ENCODE measurements around the gene PRDM15. TPM values are rescaled to one million over a fixed set of nuclear protein-coding genes. Genes with fewer than 3 reads are reported as not detected.

The PRDM15 gene
- total RNA-seq, 2 experiments from 2014 or later: 7.0 to 8.1 TPM

GRCh38 chr21:41850085-41850484 lies 29.1 kb downstream of the PRDM15 start:
- Mint-ChIP-seq H3K9me3 (no peaks in the 10 kb centered on the region), H3K36me3 (ENCODE audit: low read depth) (peaks cover 11% of the 10 kb centered on the region), H3K4me1 (no peaks in the 10 kb centered on the region), H3K27ac (no peak overlapping the region), H3K4me3 (no peak overlapping the region), H3K27me3 (no peaks in the 10 kb centered on the region)
- CTCF ChIA-PET: no interaction called here
- no peak for DNase-seq
- POLR2A ChIA-PET: interaction anchor here (0.6 kb wide), 1 partner anchor 49 kb away, joined by 3 read pairs; no protein-coding TSS in a partner anchor

DNA sequence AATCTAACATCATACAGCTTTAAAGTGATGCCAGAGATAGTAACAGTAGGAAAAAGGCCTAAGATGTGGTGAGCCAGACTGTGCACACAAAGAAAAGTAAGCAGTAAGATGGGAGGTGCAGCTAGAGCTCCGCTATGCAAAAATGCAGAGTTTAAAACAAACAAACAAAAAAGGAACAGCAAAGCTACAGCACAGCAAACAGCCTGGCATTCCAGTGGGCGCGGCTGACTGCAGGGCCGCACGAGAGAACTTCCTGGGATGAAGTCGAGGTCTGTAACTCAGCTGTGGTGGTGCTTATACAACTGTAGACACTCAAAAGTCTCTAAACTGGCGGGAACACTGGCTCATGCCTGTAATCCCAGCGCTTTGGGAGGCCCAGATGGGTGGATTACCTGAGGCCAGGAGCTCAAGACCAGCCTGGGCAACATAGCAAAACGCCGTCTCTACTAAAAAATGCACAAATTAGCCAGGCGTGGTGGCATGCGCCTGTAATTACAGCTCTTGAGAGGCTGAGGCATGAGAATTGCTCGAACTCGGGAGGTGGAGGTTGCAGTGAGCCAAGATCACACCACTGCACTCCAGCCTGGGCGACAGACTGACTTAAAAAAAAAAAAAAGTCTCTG lies 30.1 kb downstream of the PRDM15 start:
- ChIA-PET CTCF (no interaction called here), POLR2A (interaction anchor here (0.6 kb wide), 1 partner anchor 48 kb away, joined by 3 read pairs; no protein-coding TSS in a partner anchor)
- H3K4me3 Mint-ChIP-seq: no peak overlapping the region
- no peak overlapping the region for H3K27ac Mint-ChIP-seq
- no peaks in the 10 kb centered on the region for H3K27me3 Mint-ChIP-seq
- no peak for DNase-seq
- peaks cover 6% of the 10 kb centered on the region for H3K36me3 Mint-ChIP-seq (ENCODE audit: low read depth)
- H3K4me1 Mint-ChIP-seq: no peaks in the 10 kb centered on the region
- no peaks in the 10 kb centered on the region for H3K9me3 Mint-ChIP-seq

- DNase-seq: no peak
- ChIA-PET CTCF (no interaction called here), POLR2A (no interaction called here)
- H3K9me3 Mint-ChIP-seq: no peaks in the 10 kb centered on the region
- H3K27me3 Mint-ChIP-seq: no peaks in the 10 kb centered on the region
- no peak overlapping the region for H3K4me3 Mint-ChIP-seq
- H3K27ac Mint-ChIP-seq: no peak overlapping the region
- no peaks in the 10 kb centered on the region for H3K4me1 Mint-ChIP-seq
- peaks cover 2% of the 10 kb centered on the region for H3K36me3 Mint-ChIP-seq (ENCODE audit: low read depth)
Measured at GRCh38 chr21:41848533-41848932, 30.6 kb downstream of the PRDM15 start.

DNA sequence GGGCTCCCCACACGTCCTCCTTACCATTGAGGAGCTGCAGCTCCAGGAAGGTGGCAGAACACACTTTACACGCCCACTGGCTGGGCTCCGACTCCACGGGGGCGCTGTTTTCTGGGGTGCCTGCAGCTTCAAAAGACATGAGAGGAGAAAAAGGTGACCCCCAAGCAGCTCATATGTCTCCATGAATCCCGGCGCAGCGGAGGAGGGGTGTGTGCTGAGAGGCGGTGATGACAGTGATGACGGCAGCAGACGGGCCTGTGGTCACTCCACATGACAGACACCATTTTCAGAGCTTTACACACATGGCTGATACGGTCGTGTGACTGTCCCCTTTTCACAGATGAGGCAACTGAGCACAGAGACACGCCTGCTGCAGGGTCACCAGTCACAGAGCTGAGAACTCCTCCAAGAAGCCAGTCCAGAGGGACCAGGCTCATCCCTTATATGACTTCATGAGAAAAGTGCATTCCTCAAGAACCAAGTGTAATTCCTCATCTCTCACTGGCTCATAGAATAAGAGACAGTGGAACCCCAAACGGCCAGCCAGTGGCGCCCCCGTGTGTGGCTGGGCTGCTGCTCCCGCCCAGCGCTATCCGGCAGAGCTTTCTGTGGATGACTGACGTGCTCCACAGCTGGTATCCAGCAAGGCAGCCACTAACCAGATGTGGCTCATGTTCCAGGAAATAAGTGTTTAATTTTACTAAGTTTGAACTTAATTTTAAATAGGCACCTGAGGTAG lies 31.9 kb downstream of the PRDM15 start:
- Mint-ChIP-seq H3K27me3 (no peaks in the 10 kb centered on the region), H3K4me1 (no peaks in the 10 kb centered on the region), H3K27ac (no peak overlapping the region), H3K9me3 (no peaks in the 10 kb centered on the region), H3K36me3 (ENCODE audit: low read depth) (no peaks in the 10 kb centered on the region), H3K4me3 (no peak overlapping the region)
- ChIA-PET CTCF (no interaction called here), POLR2A (no interaction called here)
- DNase-seq: no peak

DNA sequence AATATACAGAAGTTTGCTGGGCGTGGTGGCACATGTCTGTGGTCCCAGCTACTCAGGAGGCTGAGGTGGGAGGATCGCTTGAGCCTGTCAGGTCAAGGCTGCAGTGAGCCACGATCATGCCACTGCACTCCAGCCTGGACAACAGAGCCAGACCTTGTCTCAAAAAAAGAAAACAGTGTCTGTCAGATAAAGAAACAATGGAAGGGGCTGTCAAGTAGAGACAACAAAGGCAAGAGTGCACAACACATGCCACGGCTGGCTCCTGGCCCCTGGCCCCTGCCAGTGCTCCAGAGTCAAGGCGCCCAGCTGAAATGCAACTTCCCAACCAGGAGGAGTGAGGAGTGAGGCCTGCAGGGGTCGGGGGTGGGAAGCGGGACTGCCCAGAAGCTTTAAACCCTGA lies 32.6 kb downstream of the PRDM15 start:
- ChIA-PET CTCF (no interaction called here), POLR2A (interaction anchor here (0.7 kb wide), 1 partner anchor 421 kb away, joined by 3 read pairs; the partner anchor contains the start of gene MX1)
- no peaks in the 10 kb centered on the region for H3K9me3 Mint-ChIP-seq
- no peaks in the 10 kb centered on the region for H3K4me1 Mint-ChIP-seq
- no peak overlapping the region for H3K27ac Mint-ChIP-seq
- H3K4me3 Mint-ChIP-seq: no peak overlapping the region
- H3K36me3 Mint-ChIP-seq (ENCODE audit: low read depth): no peaks in the 10 kb centered on the region
- DNase-seq: no peak
- no peaks in the 10 kb centered on the region for H3K27me3 Mint-ChIP-seq

DNA sequence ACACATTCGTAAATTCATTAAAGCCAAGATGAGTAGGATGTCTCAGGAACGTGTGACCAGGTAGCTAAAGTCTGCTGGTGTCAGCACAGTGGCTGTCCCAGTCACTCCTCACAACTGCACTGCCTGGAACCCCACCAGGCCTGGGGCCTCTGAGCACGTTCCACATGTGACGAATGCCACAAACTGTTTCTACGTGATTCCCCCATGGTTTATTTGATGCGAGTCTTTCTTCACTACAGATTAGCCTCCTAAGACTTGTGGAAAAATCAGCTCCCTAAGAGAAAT lies 33.2 kb downstream of the PRDM15 start:
- H3K27me3 Mint-ChIP-seq: no peaks in the 10 kb centered on the region
- POLR2A ChIA-PET: interaction anchor here (0.7 kb wide), 1 partner anchor 420 kb away, joined by 3 read pairs; the partner anchor contains the start of gene MX1
- no peak overlapping the region for H3K27ac Mint-ChIP-seq
- no peak overlapping the region for H3K4me3 Mint-ChIP-seq
- no peak for DNase-seq
- peaks cover under 1% of the 10 kb centered on the region for H3K9me3 Mint-ChIP-seq
- no peaks in the 10 kb centered on the region for H3K4me1 Mint-ChIP-seq
- CTCF ChIA-PET: no interaction called here
- H3K36me3 Mint-ChIP-seq (ENCODE audit: low read depth): peaks cover 4% of the 10 kb centered on the region

DNA sequence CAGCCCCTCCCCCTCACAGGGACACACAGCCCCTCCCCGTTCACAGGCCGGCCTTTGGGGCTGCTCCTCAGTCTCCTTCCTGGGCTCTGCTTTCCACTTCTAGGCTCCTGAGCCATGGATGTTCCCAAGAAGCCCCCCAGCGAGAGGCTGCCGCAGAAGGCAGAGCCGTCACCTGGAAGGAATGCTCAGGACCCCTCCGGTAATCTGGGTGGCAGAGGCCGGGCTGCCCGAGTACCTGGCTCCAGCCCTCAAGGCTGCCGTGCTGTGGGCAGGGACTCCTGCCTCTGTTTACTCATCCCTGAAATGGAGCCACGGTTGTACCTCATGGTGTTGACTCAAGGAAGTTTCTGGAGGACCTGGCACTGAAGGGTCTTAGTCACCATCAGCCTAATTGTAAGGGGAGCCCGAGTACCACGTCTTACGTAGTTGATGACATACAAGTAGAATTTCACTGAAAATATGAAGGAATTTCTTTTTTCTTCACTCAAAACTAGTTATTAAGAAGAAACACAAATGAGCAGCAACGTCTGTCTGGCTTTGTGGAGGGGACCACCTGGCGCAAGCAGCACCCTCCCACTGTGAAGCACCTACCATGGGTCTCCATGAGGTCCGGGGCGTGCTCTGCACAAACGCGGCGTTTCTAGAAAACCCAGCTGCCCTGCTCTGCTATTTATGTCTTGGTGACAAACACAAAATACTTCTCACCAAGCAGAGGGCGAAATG lies 33.7 kb downstream of the PRDM15 start:
- Mint-ChIP-seq H3K9me3 (peaks cover 3% of the 10 kb centered on the region), H3K27me3 (no peaks in the 10 kb centered on the region), H3K36me3 (ENCODE audit: low read depth) (peaks cover 8% of the 10 kb centered on the region), H3K4me1 (no peaks in the 10 kb centered on the region), H3K27ac (no peak overlapping the region), H3K4me3 (no peak overlapping the region)
- no peak for DNase-seq
- CTCF ChIA-PET: no interaction called here
- POLR2A ChIA-PET: no interaction called here

- H3K4me3 Mint-ChIP-seq: no peak overlapping the region
- no peaks in the 10 kb centered on the region for H3K27me3 Mint-ChIP-seq
- H3K27ac Mint-ChIP-seq: no peak overlapping the region
- CTCF ChIA-PET: interaction anchor here (0.6 kb wide), 2 partner anchors 20 to 233 kb away, joined by 3 to 4 read pairs; no protein-coding TSS in a partner anchor
- H3K4me1 Mint-ChIP-seq: no peaks in the 10 kb centered on the region
- POLR2A ChIA-PET: no interaction called here
- peaks cover 14% of the 10 kb centered on the region for H3K36me3 Mint-ChIP-seq (ENCODE audit: low read depth)
- peaks cover 3% of the 10 kb centered on the region for H3K9me3 Mint-ChIP-seq
- no peak for DNase-seq
Measured at GRCh38 chr21:41843584-41843983, 35.6 kb downstream of the PRDM15 start.

DNA sequence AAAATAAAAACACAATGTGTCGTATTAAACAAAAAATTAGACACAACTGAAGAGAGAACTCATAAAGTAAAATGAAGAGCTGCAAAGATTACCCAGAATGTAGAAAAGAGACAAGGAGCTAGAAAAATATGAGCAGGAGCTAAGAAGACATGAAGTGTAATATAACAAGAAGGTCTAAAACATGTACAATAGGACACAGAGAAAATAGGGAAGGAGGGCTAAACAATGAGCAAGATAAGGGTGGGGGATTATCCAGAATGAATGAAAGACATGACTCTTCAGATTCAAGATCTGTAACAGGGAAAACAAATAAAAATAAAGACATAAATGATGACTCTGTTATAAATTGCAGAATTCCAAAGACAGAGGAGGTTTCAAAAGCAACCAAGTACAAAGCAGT lies 38.3 kb downstream of the PRDM15 start:
- Mint-ChIP-seq H3K27ac (no peak overlapping the region), H3K4me3 (no peak overlapping the region), H3K27me3 (no peaks in the 10 kb centered on the region), H3K9me3 (peaks cover 3% of the 10 kb centered on the region), H3K4me1 (no peaks in the 10 kb centered on the region), H3K36me3 (ENCODE audit: low read depth) (peaks cover 20% of the 10 kb centered on the region)
- POLR2A ChIA-PET: no interaction called here
- no peak for DNase-seq
- CTCF ChIA-PET: interaction anchor here (0.7 kb wide), 1 partner anchor 62 kb away, joined by 6 read pairs; no protein-coding TSS in a partner anchor

DNA sequence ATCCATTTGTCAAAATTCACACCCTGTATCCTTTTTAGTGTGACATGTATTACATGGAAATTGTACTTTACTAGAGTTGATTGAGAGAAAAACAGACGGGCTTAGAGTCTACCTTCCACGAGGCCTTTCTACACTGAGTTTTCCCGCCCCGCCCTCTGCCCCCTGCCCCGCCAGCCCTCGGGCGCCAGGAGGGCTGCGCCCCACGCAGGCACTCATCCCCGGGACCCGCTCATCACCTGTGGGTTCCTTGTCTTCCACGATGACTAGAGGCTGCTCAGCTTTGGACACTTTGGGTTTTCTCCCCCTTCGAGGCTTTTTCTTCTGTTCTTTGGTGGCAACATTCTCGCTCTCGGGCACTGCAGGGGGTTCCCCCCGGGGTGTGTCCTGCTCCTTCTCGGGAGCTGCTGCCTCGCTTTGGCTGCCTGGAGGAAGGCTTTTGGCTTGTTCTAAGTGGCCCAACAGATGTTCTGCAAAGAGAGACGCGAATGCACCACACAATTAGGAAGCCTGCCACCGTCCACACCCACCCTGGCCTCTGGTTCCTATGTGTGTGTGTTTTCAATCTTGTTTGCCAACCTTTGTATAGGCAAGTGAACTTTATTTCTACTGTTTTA lies 39.6 kb downstream of the PRDM15 start:
- peaks cover 20% of the 10 kb centered on the region for H3K36me3 Mint-ChIP-seq (ENCODE audit: low read depth)
- no peak overlapping the region for H3K27ac Mint-ChIP-seq
- H3K4me3 Mint-ChIP-seq: no peak overlapping the region
- ChIA-PET CTCF (no interaction called here), POLR2A (no interaction called here)
- H3K27me3 Mint-ChIP-seq: no peaks in the 10 kb centered on the region
- no peaks in the 10 kb centered on the region for H3K4me1 Mint-ChIP-seq
- peaks cover 3% of the 10 kb centered on the region for H3K9me3 Mint-ChIP-seq
- DNase-seq: no peak

DNA sequence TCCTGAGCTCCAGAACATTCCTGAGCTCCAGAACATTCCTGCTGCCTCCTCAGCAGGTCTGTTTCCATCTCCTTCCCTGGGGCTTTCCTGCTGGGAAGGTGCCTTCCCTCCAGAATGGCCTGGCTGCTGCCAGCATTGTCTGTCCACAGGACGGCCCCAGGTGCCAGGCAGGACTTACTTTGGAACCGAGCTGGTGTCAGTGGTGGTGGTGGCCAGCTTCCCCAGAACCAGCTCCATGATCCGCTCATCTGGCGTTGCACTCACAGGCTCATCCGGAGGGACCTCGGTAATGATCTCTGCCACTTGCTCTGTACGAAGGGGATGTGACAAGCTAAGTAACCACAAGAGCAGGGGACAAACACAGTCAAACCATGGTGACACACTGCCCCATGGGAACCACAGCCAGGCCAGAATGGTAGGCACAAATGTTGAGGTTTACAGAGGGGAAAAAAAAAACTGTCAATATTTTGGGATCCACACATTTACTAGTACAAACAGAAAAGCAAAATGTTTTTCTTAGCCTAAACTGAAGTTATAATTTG lies 41.3 kb downstream of the PRDM15 start:
- Mint-ChIP-seq H3K27ac (no peak overlapping the region), H3K36me3 (ENCODE audit: low read depth) (peaks cover 20% of the 10 kb centered on the region), H3K4me1 (no peaks in the 10 kb centered on the region), H3K27me3 (no peaks in the 10 kb centered on the region), H3K9me3 (peaks cover 3% of the 10 kb centered on the region), H3K4me3 (no peak overlapping the region)
- ChIA-PET CTCF (interaction anchor here (1.3 kb wide), 1 partner anchor 21 kb away, joined by 4 read pairs; no protein-coding TSS in a partner anchor), POLR2A (no interaction called here)
- DNase-seq: no peak

DNA sequence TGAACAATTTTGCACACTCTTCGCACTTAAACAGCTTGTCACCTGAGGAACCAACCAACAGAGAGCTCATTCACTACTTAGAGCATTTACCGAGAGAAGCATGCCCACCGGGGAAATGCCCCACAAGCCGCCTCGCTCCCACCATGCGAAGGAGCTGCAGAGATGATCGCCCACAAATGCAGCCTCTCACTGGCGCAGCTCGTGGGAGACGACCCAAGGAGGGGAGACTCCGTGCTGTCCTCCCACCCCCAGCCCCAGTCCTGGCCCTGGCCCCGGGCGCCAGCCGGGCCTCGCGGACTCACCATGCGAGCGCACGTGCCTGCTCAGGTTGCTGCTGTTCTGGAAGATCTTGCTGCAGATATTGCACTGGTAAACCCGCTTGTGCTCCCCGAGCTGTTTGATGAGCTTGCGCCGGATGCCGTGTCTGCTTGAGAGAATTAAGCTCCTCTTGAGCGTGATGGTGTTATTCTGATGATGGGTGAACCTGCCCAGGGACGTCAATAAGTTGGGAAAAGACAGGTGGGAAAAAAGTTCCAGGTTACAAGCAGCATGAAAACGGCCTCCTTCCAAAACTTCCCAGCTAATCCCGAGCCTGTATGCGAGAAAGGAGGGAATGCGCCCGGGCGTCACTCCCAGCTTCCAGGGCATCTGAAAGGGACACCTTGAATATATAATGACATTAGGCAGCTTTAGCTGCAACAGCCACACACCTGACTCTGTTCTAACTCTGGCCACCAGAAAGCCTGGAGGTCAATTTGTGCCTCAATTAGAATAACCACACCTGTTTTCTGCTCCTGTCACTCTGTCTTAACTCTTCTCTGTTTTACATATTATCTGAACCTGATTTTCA lies 42.8 kb downstream of the PRDM15 start:
- H3K4me3 Mint-ChIP-seq: no peak overlapping the region
- peaks cover 20% of the 10 kb centered on the region for H3K36me3 Mint-ChIP-seq (ENCODE audit: low read depth)
- no peaks in the 10 kb centered on the region for H3K27me3 Mint-ChIP-seq
- ChIA-PET CTCF (interaction anchor here (1.3 to 1.5 kb wide), 2 partner anchors 19 to 281 kb away, joined by 3 to 4 read pairs; no protein-coding TSS in a partner anchor), POLR2A (no interaction called here)
- peaks cover 9% of the 10 kb centered on the region for H3K4me1 Mint-ChIP-seq
- no peak overlapping the region for H3K27ac Mint-ChIP-seq
- H3K9me3 Mint-ChIP-seq: peaks cover 3% of the 10 kb centered on the region
- no peak for DNase-seq

Data from activated CD4-positive, alpha-beta memory T cell treated with anti-CD3 and anti-CD28 coated beads, Interleukin-2, amount 10 ng/mL, durations not matched to agents 7 days and 5 days (primary cell).